Thyroid gland (tissue), 4 donors: ENCODE data around the gene TBXAS1. TPM values are rescaled to one million over a fixed set of nuclear protein-coding genes. Genes with fewer than 3 reads are reported as not detected.
"Not testable (repeated sequence)": the region's sequence is repeated elsewhere in the genome, so short reads cannot be mapped to it uniquely, and the experiment has no call there.

ENCODE experiments used
- DNase-seq, 2 donors: peaks; one replicate each; pipeline ENCODE4 v3.0.0-alpha.2; 2019
- H3K27ac ChIP-seq, 3 donors: fragments of 200-600 bp; sonication (generic); 1 replicate in 2 of 3; 2 replicates in 1 of 3; pipeline ENCODE4 v1.5.1; 2016 to 2019; ENCODE audit warnings: mild to moderate bottlenecking in 1 of 3, moderate library complexity in 1 of 3
- H3K27me3 ChIP-seq: fragments of 200-600 bp; sonication (generic); one replicate; pipeline ENCODE4 v1.5.1; 2019
- H3K36me3 ChIP-seq, 2 donors: fragments of 200-600 bp; sonication (generic); one replicate each; pipeline ENCODE4 v1.5.1; 2016 to 2019
- H3K4me1 ChIP-seq, 2 donors: fragments of 200-600 bp; sonication (generic); one replicate each; pipeline ENCODE4 v1.5.1; 2017 to 2019
- H3K4me3 ChIP-seq, 3 donors: fragments of 200-600 bp; sonication (generic); replicated peaks in 1 of 3; 1 replicate in 2 of 3; 2 replicates in 1 of 3; pipeline ENCODE4 v1.5.1; 2016; ENCODE audit warnings: mild to moderate bottlenecking in 1 of 3
- H3K9me3 ChIP-seq: fragments of 200-600 bp; sonication (generic); one replicate; pipeline ENCODE4 v1.5.1; 2017
- POLR2A ChIP-seq, 2 donors: fragments of 450-650 bp; IDR thresholded peaks; one replicate each; pipeline ENCODE4 v1.6.1; 2017; ENCODE audit warnings: antibody characterized with exemption in 2 of 2, mild to moderate bottlenecking in 2 of 2, moderate library complexity in 1 of 2
- WGBS, 2 donors: methylation state at CpG; one replicate each; pipeline ENCODE4 v1.1.5; 2017; 5-methylcytosine and 5-hydroxymethylcytosine counted together
- intact Hi-C: fragments of 100-400 bp; cut with DNase I; formaldehyde crosslinking; loops from one replicate; pipeline ENCODE4 v1.15.1; 2023
- total RNA-seq, 4 donors: library from RNA; depleted of rRNA; stranded (reverse); fragments of >200 nt; gene quantifications; one replicate each; pipeline ENCODE4 v1.2.3, GENCODE V29; 2016
- TF ChIP-seq, protein P1 (sequence below), 6 experiments: fragments of 200-600 bp in 3 of 6; fragments of 450-650 bp in 3 of 6; sonication (generic) in 3 of 6; IDR thresholded peaks; one replicate each; pipeline ENCODE4 v1.5.1; 2016 to 2019; ENCODE audit warnings: antibody characterized with exemption in 6 of 6, mild to moderate bottlenecking in 2 of 6, inconsistent platforms in 1 of 6, moderate library complexity in 1 of 6

Gene TBXAS1
- total RNA-seq, 4 donors from 2014 or later: 5.1 to 13.2 (median 8.7) TPM

DNA sequence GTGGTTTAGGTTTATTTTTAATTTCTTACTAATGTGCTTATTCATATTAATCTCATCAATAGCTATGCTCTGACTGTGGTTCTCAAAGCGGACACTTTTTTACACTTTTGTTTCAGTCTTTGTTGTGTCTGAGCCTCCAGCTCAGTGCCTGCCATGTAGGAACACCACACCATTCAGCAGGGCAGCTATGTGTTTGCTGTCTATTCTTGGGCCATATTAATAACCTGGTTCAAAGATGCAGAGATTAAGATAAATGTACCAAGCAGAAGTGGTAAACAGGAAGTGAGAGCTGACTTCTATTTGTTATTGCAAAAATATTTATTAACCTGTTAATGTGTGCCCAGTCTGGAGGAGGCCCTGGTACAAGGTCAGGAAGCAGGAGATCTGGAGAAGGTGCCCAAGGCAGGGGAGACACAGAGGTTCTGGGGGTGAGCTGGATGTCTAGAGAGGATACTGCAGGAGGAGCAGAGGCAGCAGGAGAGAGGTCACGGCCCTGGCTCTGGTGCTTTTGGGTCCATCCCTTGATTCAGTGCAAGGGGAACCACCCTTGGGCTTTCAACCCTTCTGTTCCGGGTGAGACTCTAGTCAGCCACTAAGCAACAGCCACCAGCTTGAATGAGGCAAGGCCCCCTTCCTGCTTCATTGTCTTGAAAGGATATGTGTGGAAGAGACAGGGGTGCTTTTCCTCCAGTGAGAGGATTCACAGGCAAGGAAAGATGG is 1.9 kb downstream of the TBXAS1 start:
- H3K4me3 ChIP-seq: no peak overlapping the region
- intact Hi-C loops: no loop called here

DNA sequence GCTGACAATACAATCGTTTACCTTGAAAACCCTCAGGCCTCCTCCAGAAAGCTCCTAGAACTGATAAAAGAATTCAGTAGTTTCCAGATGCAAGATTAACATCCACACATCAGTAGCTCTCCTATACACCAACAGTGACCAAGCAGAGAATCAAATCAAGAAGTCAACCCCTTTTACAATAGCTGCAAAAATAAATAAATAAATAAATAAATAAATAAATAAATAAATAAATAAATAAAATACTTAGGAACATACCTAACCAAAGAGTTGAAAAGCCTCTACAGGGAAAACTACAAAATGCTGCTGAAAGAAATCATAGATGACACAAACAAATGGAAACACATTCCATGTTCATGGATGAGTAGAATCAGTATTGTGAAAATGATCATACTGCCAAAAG is 6.8 kb downstream of the TBXAS1 start:
- DNase-seq, H3K4me3 ChIP-seq, intact Hi-C loops, H3K27me3 ChIP-seq, H3K4me1 ChIP-seq, H3K36me3 ChIP-seq, H3K9me3 ChIP-seq, H3K27ac ChIP-seq: not testable (repeated sequence)
- WGBS, 2 donors: 83 to 94% methylated on average over 1 of the region's 1 CpG

More for the DNA sequence above, 1.9 kb downstream of the TBXAS1 start:
- H3K27ac ChIP-seq: no peak overlapping the region
- H3K4me1 ChIP-seq: no peaks in the 10 kb centered on the region
- no peaks in the 10 kb centered on the region for H3K36me3 ChIP-seq
- 91 to 95% methylated on average over 3 of the region's 3 CpGs for WGBS, 2 donors
- DNase-seq: no peak
- no peaks in the 10 kb centered on the region for H3K27me3 ChIP-seq
- no peaks in the 10 kb centered on the region for H3K9me3 ChIP-seq
- TF ChIP-seq POLR2A (IDR thresholded peaks at IDR 0.05): no peak
- TF ChIP-seq, protein P1, sequence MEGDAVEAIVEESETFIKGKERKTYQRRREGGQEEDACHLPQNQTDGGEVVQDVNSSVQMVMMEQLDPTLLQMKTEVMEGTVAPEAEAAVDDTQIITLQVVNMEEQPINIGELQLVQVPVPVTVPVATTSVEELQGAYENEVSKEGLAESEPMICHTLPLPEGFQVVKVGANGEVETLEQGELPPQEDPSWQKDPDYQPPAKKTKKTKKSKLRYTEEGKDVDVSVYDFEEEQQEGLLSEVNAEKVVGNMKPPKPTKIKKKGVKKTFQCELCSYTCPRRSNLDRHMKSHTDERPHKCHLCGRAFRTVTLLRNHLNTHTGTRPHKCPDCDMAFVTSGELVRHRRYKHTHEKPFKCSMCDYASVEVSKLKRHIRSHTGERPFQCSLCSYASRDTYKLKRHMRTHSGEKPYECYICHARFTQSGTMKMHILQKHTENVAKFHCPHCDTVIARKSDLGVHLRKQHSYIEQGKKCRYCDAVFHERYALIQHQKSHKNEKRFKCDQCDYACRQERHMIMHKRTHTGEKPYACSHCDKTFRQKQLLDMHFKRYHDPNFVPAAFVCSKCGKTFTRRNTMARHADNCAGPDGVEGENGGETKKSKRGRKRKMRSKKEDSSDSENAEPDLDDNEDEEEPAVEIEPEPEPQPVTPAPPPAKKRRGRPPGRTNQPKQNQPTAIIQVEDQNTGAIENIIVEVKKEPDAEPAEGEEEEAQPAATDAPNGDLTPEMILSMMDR (IDR thresholded peaks at IDR 0.05): no peak

DNA sequence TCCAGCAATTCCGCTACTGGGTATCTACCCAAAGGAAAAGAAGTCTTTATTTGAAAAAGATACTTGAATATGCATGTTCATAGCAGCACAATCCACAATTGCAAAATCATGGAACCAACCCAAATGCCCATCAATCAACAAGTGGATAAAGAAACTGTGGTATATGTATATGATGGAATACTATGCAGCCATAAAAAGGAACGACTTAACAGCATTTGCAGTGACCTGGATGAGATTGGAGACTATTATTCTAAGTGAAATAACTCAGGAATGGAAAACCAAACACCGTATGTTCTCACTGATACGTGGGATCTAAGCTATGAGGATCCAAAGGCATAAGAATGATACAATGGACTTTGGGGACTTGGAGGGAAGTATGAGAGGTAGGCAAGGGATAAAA is 8.2 kb downstream of the TBXAS1 start:
- 89 to 94% methylated on average over 4 of the region's 4 CpGs for whole genome bisulfite sequencing, 2 donors
- H3K4me1 ChIP-seq, H3K27ac ChIP-seq, H3K9me3 ChIP-seq, H3K4me3 ChIP-seq, H3K36me3 ChIP-seq, H3K27me3 ChIP-seq, intact Hi-C loops, DNase-seq: not testable (repeated sequence)

DNA sequence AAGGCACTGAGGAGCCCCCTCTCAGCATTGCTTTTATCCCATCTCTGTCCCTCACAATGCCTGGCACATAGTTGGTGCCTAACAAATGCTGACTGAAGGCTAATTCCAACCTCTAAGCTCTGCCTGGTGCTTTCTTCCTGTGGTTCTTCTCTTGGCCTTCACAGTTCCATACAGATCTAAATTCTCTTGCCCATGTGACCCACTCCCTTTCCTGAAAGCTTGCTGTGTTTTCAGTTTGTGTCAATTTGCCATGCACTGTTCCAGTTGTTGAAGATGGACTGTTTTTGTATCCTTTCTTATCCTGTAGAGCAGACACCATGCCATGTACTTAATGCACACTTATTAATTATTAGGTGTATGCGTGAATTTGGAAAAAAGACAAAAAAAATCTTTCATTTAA is 9.2 kb downstream of the TBXAS1 start:
- H3K4me3 ChIP-seq: no peak overlapping the region
- H3K9me3 ChIP-seq: no peaks in the 10 kb centered on the region
- H3K36me3 ChIP-seq: no peaks in the 10 kb centered on the region
- DNase-seq: no peak
- 96 to 98% methylated on average over 1 of the region's 1 CpG for WGBS, 2 donors
- H3K27me3 ChIP-seq: no peaks in the 10 kb centered on the region
- H3K4me1 ChIP-seq: peaks cover 9% of the 10 kb centered on the region in 2 donors
- intact Hi-C loops: no loop called here
- TF ChIP-seq POLR2A (IDR thresholded peaks at IDR 0.05): no peak
- TF ChIP-seq, protein P1 (IDR thresholded peaks at IDR 0.05): no peak
- H3K27ac ChIP-seq: no peak overlapping the region

DNA sequence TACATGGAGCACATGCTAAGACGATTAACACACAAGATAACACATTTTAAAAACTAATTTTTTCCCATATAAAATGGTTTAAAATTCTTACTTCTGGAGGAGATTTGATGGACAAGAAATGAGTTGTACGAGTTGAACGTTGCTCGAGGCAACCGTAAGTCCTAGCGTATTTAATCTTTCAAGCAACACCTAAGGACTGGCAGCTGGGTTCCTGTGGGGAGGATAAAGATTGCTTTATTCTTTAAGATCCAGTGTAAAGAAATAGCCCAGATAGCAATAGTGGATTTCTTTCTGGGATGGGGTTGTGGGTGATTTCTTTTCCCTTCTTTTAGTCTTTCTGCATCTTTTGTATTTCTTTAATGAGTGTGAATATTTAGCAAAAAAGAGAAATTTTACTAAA is 9.8 kb downstream of the TBXAS1 start:
- WGBS, 2 donors: 75 to 79% methylated on average over 6 of the region's 6 CpGs
- Histone ChIP-seq H3K27me3 (no peaks in the 10 kb centered on the region), H3K9me3 (no peaks in the 10 kb centered on the region), H3K27ac (no peak overlapping the region), H3K4me3 (no peak overlapping the region), H3K4me1 (peaks cover 9% of the 10 kb centered on the region in 2 donors), H3K36me3 (no peaks in the 10 kb centered on the region)
- intact Hi-C loops: no loop called here
- no peak for TF ChIP-seq POLR2A (IDR thresholded peaks at IDR 0.05)
- TF ChIP-seq, protein P1 (IDR thresholded peaks at IDR 0.05): no peak
- DNase-seq: no peak

DNA sequence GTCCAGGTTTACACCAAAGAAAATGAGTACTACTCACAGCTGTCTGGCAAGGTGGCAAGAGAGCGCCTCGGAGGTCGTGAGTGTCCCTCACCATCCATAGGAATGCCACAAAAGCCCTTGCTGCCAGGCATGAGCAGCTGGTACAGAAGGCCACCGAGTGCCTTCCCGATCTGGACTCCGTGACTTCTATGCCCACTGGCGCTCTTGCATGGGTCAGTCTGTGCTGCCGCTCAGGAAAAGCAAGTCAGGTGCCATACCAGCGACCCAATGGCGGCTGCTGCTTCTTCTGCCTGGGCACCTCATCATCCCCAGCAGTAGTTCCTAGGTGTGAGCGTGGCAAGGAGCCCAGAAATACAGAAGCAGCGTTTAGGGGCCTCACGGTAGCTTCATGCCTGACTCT is 11.7 kb downstream of the TBXAS1 start:
- Histone ChIP-seq H3K4me3 (no peak overlapping the region), H3K9me3 (no peaks in the 10 kb centered on the region), H3K4me1 (peaks cover 9% of the 10 kb centered on the region in 2 donors), H3K27me3 (no peaks in the 10 kb centered on the region), H3K36me3 (no peaks in the 10 kb centered on the region), H3K27ac (no peak overlapping the region)
- intact Hi-C loops: no loop called here
- TF ChIP-seq POLR2A (IDR thresholded peaks at IDR 0.05): no peak
- TF ChIP-seq, protein P1 (IDR thresholded peaks at IDR 0.05): no peak
- WGBS, 2 donors: 90 to 92% methylated on average over 13 of the region's 13 CpGs
- no peak for DNase-seq
